ENCODE data around the gene NEMF.
"Not testable (repeated sequence)": the region's sequence is repeated elsewhere in the genome, so short reads cannot be mapped to it uniquely, and the experiment has no call there.

Gene NEMF

DNA sequence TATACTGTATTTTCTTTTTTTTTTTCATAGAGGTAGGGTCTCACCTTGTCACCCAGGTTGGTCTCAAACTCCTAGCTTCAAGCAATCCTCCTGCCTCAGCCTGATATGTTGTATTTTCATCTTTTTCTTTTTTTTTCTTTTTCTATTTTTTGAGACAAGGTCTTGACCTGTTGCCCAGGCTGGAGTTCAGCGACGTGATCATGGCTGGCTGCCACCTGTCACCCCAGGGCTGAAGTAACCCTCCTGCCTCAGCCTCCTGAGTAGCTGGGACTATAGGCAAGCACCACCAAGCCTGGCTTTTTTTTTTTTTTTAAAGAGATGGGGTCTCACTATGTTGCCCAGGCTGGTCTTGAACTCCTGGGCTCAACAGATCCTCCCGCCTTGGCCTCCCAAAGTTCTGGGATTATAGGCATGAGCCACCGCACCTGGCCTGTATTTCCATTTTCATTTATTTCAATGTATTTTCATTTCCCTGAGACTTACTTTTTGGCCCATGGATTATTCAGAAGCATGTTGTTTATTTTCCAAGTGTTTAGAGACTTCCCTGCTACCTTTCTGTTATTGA lies 24.1 kb upstream of the NEMF start:
- Histone ChIP-seq H3K9me3 (ENCODE audit: control extremely low read depth in 1 of 5, control insufficient read depth in 4 of 5, insufficient read depth in 2 of 5, low read depth in 1 of 5, low read length in 4 of 5) (no peaks in the 10 kb centered on the region), H3K36me3 (ENCODE audit: control insufficient read depth in 4 of 4, insufficient read depth in 4 of 4, low read length in 3 of 4) (no peaks in the 10 kb centered on the region), H3K27ac (ENCODE audit: insufficient read depth in 1 of 2, low read depth in 1 of 2, low read length in 2 of 2, poor library complexity in 1 of 2, severe bottlenecking in 2 of 2) (no peak overlapping the region), H3K27me3 (replicated peaks in 2 of 5; ENCODE audit: control insufficient read depth in 4 of 5, insufficient read depth in 5 of 5, low read length in 4 of 5) (no peaks in the 10 kb centered on the region), H3K4me3 (ENCODE audit: control insufficient read depth in 1 of 7, extremely low read depth in 1 of 7, insufficient read depth in 4 of 7, low read depth in 2 of 7, low read length in 6 of 7) (no peak overlapping the region), H3K4me1 (ENCODE audit: control extremely low read depth in 1 of 4, control insufficient read depth in 4 of 4, insufficient read depth in 4 of 4, low read length in 3 of 4) (peaks cover 0 to 10% (median 5%) of the 10 kb centered on the region in 4 experiments)
- POLR2A ChIA-PET = interaction anchor here (0.6 kb wide), 1 partner anchor 174 kb away, joined by 3 read pairs; no protein-coding TSS in a partner anchor
- CTCF ChIA-PET = interaction anchor here (1.4 kb wide), 1 partner anchor 11 kb away, joined by 4 read pairs; no protein-coding TSS in a partner anchor
- WGBS (ENCODE audit: insufficient coverage) = 63% methylated on average over 3 of the region's 4 CpGs
- no peak for DNase-seq

DNA sequence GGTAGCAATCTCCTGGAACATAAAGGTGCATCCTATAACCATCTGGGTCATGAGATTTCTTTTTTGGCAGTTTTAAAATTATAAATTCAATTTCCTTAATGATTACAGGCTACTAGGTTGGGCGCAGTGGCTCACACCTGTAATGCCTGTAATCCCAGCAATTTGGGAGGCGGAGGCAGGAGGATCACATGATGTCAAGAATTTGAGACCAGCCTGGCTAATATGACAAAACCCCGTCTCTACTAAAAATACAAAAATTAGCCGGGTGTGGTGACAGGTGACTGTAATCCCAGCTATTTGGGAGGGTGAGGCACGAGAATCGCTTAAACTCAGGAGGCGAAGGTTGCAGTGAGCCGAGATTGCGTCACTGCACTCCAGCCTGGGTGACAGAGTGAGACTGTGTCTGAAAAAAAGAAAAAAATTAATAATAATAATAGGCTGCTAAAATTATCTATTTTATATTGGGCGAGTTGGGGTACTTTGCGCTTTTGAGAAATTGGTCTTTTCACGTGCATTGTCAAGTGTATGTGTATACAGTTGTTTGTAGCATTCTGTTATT lies 23.1 kb upstream of the NEMF start:
- ChIA-PET POLR2A (interaction anchor here (0.6 kb wide), 1 partner anchor 175 kb away, joined by 3 read pairs; no protein-coding TSS in a partner anchor), CTCF (interaction anchor here (1.4 kb wide), 1 partner anchor 10 kb away, joined by 4 read pairs; no protein-coding TSS in a partner anchor)
- no peaks in the 10 kb centered on the region for H3K36me3 ChIP-seq (ENCODE audit: control insufficient read depth in 4 of 4, insufficient read depth in 4 of 4, low read length in 3 of 4)
- no peak for DNase-seq
- no peaks in the 10 kb centered on the region for H3K27me3 ChIP-seq (replicated peaks in 2 of 5; ENCODE audit: control insufficient read depth in 4 of 5, insufficient read depth in 5 of 5, low read length in 4 of 5)
- H3K4me1 ChIP-seq (ENCODE audit: control extremely low read depth in 1 of 4, control insufficient read depth in 4 of 4, insufficient read depth in 4 of 4, low read length in 3 of 4) = peaks cover 0 to 10% (median 5%) of the 10 kb centered on the region in 4 experiments
- 100% methylated on average over 7 of the region's 12 CpGs for WGBS (ENCODE audit: insufficient coverage)
- no peaks in the 10 kb centered on the region for H3K9me3 ChIP-seq (ENCODE audit: control extremely low read depth in 1 of 5, control insufficient read depth in 4 of 5, insufficient read depth in 2 of 5, low read depth in 1 of 5, low read length in 4 of 5)
- H3K4me3 ChIP-seq (ENCODE audit: control insufficient read depth in 1 of 7, extremely low read depth in 1 of 7, insufficient read depth in 4 of 7, low read depth in 2 of 7, low read length in 6 of 7) = no peak overlapping the region
- H3K27ac ChIP-seq (ENCODE audit: insufficient read depth in 1 of 2, low read depth in 1 of 2, low read length in 2 of 2, poor library complexity in 1 of 2, severe bottlenecking in 2 of 2) = no peak overlapping the region

DNA sequence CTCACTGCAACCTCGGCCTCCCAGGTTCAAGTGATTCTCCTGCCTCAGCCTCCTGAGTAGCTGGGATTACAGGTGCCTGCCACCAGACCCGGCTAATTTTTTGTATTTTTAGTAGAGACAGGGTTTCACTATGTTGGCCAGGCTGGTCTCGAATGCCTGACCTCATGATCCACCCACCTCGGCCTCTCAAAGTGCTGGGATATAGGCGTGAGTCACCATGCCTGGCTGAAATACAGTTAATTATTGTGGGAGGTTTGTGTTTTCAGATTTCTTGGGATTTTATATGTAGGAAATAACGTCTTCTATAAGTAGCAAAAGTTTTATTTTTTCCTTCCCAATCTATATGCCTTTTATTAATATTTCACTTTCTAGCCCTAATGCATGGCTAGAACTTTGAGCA lies 21.0 kb upstream of the NEMF start:
- H3K36me3 ChIP-seq (ENCODE audit: control insufficient read depth in 4 of 4, insufficient read depth in 4 of 4, low read length in 3 of 4); H3K27me3 ChIP-seq (replicated peaks in 2 of 5; ENCODE audit: control insufficient read depth in 4 of 5, insufficient read depth in 5 of 5, low read length in 4 of 5); H3K27ac ChIP-seq (ENCODE audit: insufficient read depth in 1 of 2, low read depth in 1 of 2, low read length in 2 of 2, poor library complexity in 1 of 2, severe bottlenecking in 2 of 2); H3K4me3 ChIP-seq (ENCODE audit: control insufficient read depth in 1 of 7, extremely low read depth in 1 of 7, insufficient read depth in 4 of 7, low read depth in 2 of 7, low read length in 6 of 7); DNase-seq; H3K4me1 ChIP-seq (ENCODE audit: control extremely low read depth in 1 of 4, control insufficient read depth in 4 of 4, insufficient read depth in 4 of 4, low read length in 3 of 4); CTCF ChIA-PET; H3K9me3 ChIP-seq (ENCODE audit: control extremely low read depth in 1 of 5, control insufficient read depth in 4 of 5, insufficient read depth in 2 of 5, low read depth in 1 of 5, low read length in 4 of 5); POLR2A ChIA-PET: not testable (repeated sequence)
- 96% methylated on average over 3 of the region's 6 CpGs for WGBS (ENCODE audit: insufficient coverage)

DNA sequence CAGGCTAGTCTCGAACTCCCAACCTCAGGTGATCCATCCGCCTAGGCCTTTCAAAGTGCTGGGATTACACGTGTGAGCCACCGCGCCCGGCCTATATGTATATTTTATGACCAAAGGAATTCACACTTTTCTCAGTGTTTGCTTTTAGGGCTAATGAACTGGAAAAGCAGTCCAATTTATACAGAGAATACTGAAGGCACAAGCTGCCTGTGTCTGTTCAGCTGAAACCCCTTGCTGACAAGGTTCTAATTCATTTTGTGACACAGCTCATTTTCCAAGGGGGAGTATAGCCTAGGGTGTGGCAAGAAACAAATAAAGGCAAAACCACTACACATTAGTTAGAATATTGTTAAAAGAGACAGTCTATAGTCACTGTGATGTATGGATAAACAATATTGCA lies 18.3 kb upstream of the NEMF start:
- 91% methylated on average over 6 of the region's 6 CpGs for WGBS (ENCODE audit: insufficient coverage)
- H3K36me3 ChIP-seq (ENCODE audit: control insufficient read depth in 4 of 4, insufficient read depth in 4 of 4, low read length in 3 of 4) = no peaks in the 10 kb centered on the region
- ChIA-PET POLR2A (no interaction called here), CTCF (no interaction called here)
- no peak overlapping the region for H3K4me3 ChIP-seq (ENCODE audit: control insufficient read depth in 1 of 7, extremely low read depth in 1 of 7, insufficient read depth in 4 of 7, low read depth in 2 of 7, low read length in 6 of 7)
- H3K9me3 ChIP-seq (ENCODE audit: control extremely low read depth in 1 of 5, control insufficient read depth in 4 of 5, insufficient read depth in 2 of 5, low read depth in 1 of 5, low read length in 4 of 5) = no peaks in the 10 kb centered on the region
- DNase-seq = no peak
- peaks cover 7 to 15% (median 9%) of the 10 kb centered on the region in 4 experiments for H3K4me1 ChIP-seq (ENCODE audit: control extremely low read depth in 1 of 4, control insufficient read depth in 4 of 4, insufficient read depth in 4 of 4, low read length in 3 of 4)
- H3K27me3 ChIP-seq (replicated peaks in 2 of 5; ENCODE audit: control insufficient read depth in 4 of 5, insufficient read depth in 5 of 5, low read length in 4 of 5) = no peaks in the 10 kb centered on the region
- no peak overlapping the region for H3K27ac ChIP-seq (ENCODE audit: insufficient read depth in 1 of 2, low read depth in 1 of 2, low read length in 2 of 2, poor library complexity in 1 of 2, severe bottlenecking in 2 of 2)

DNA sequence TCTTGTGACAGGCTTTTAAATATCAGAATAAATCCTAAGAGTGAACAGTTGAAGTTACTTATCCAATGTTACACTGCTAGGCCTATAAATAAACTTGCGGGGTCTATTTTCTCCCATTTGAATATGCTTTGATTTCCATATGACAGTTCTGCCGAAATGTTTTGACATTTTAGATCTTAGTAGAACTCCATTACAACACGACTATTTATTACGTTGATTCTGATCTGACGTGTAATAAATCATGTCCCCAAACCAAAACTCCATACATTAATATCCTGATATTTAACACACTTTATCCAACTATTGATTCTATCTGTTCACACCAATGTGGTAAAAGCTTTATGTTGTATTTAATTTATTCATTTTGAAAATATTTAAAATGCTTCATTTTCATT lies 16.1 kb upstream of the NEMF start:
- 30% methylated on average over 2 of the region's 5 CpGs for WGBS (ENCODE audit: insufficient coverage)

DNA sequence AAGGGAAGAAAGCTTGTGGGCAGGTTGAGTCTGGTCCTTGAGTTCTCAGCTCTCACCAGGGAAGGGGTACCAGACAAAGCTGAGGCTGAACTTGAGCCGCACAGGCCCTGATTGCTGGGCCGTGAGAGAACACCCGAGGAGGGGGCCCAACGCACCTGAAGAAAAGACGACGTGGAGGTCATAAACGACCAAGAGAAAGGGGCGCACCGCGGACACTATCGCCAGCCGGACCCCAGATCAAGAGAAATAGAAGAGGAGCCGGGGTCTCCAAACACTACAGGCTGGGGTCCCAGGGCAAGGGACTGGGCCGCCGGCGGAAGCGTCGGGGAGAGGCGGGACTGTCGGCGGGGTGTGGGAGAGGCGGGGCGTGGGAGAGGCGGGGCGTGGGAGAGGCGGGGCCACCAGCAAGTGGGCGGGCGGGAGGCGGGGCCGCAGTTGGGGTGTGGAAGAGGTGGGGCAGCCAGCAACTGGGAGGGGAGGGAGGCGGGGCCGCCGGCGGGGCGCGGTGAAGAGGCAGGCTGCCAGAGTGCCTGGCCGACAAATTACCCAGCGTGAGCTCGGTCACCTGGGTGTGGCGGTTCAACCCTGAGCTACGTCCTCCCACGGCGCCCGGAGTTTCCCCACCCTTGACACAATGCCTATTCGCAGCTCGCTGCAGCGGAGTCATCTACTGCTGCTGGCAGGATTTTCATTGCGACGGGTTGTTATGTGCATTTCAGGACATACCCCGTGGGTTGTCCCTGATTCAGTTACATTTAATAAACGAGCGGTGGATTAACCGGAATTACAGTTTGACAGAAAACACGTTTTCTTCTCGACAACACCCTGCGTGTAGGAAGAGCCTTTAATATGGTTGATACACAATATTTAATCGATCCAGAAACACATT lies 15.5 kb upstream of the NEMF start:
- POLR2A ChIA-PET = interaction anchor here (0.6 to 1.6 kb wide), 3 partner anchors 25 to 173 kb away, joined by 3 to 10 read pairs (median 4); partner anchors contain the start of gene ARF6
- Histone ChIP-seq H3K27me3 (replicated peaks in 2 of 5; ENCODE audit: control insufficient read depth in 4 of 5, insufficient read depth in 5 of 5, low read length in 4 of 5) (no peaks in the 10 kb centered on the region), H3K4me1 (ENCODE audit: control extremely low read depth in 1 of 4, control insufficient read depth in 4 of 4, insufficient read depth in 4 of 4, low read length in 3 of 4) (peaks cover 12 to 34% (median 26%) of the 10 kb centered on the region in 4 experiments), H3K27ac (ENCODE audit: insufficient read depth in 1 of 2, low read depth in 1 of 2, low read length in 2 of 2, poor library complexity in 1 of 2, severe bottlenecking in 2 of 2) (peak overlapping the region; percentile 80 to 91), H3K36me3 (ENCODE audit: control insufficient read depth in 4 of 4, insufficient read depth in 4 of 4, low read length in 3 of 4) (no peaks in the 10 kb centered on the region), H3K4me3 (ENCODE audit: control insufficient read depth in 1 of 7, extremely low read depth in 1 of 7, insufficient read depth in 4 of 7, low read depth in 2 of 7, low read length in 6 of 7) (peak overlapping the region; percentile 63 to 83 (median 73)), H3K9me3 (ENCODE audit: control extremely low read depth in 1 of 5, control insufficient read depth in 4 of 5, insufficient read depth in 2 of 5, low read depth in 1 of 5, low read length in 4 of 5) (no peaks in the 10 kb centered on the region)
- DNase-seq = peak; percentile 95 to 98 (median 98)
- CTCF ChIA-PET = interaction anchor here (0.8 to 11.5 kb wide), 9 partner anchors 10 to 249 kb away, joined by 3 to 179 read pairs (median 5); partner anchors contain the start of genes NEMF and VCPKMT
- 2% methylated on average over 37 of the region's 57 CpGs for WGBS (ENCODE audit: insufficient coverage)

More for the DNA sequence above, 16.1 kb upstream of the NEMF start:
- Histone ChIP-seq H3K9me3 (ENCODE audit: control extremely low read depth in 1 of 5, control insufficient read depth in 4 of 5, insufficient read depth in 2 of 5, low read depth in 1 of 5, low read length in 4 of 5) (no peaks in the 10 kb centered on the region), H3K27ac (ENCODE audit: insufficient read depth in 1 of 2, low read depth in 1 of 2, low read length in 2 of 2, poor library complexity in 1 of 2, severe bottlenecking in 2 of 2) (peak overlapping the region in 1 of 2 experiments; percentile 80), H3K36me3 (ENCODE audit: control insufficient read depth in 4 of 4, insufficient read depth in 4 of 4, low read length in 3 of 4) (no peaks in the 10 kb centered on the region), H3K27me3 (replicated peaks in 2 of 5; ENCODE audit: control insufficient read depth in 4 of 5, insufficient read depth in 5 of 5, low read length in 4 of 5) (no peaks in the 10 kb centered on the region), H3K4me3 (ENCODE audit: control insufficient read depth in 1 of 7, extremely low read depth in 1 of 7, insufficient read depth in 4 of 7, low read depth in 2 of 7, low read length in 6 of 7) (peak overlapping the region in 6 of 7 experiments; percentile 60 to 75 (median 72)), H3K4me1 (ENCODE audit: control extremely low read depth in 1 of 4, control insufficient read depth in 4 of 4, insufficient read depth in 4 of 4, low read length in 3 of 4) (peaks cover 7 to 28% (median 20%) of the 10 kb centered on the region in 4 experiments)
- CTCF ChIA-PET = interaction anchor here (1.1 to 11.5 kb wide), 7 partner anchors 11 to 248 kb away, joined by 3 to 179 read pairs (median 5); partner anchors contain the start of genes NEMF and VCPKMT
- POLR2A ChIA-PET = interaction anchor here (1.6 kb wide), 1 partner anchor 24 kb away, joined by 10 read pairs; the partner anchor contains the start of gene ARF6
- DNase-seq = no peak
